Fibroblast of skin of left biceps (primary cell): ENCODE results near the gene CACHD1.

Experiments
- DNase-seq, 2 experiments: peaks; one replicate each; pipeline ENCODE4 v3.0.0-alpha.2; 2013; ENCODE audit warnings: low read depth in 2 of 2

Gene CACHD1

DNA sequence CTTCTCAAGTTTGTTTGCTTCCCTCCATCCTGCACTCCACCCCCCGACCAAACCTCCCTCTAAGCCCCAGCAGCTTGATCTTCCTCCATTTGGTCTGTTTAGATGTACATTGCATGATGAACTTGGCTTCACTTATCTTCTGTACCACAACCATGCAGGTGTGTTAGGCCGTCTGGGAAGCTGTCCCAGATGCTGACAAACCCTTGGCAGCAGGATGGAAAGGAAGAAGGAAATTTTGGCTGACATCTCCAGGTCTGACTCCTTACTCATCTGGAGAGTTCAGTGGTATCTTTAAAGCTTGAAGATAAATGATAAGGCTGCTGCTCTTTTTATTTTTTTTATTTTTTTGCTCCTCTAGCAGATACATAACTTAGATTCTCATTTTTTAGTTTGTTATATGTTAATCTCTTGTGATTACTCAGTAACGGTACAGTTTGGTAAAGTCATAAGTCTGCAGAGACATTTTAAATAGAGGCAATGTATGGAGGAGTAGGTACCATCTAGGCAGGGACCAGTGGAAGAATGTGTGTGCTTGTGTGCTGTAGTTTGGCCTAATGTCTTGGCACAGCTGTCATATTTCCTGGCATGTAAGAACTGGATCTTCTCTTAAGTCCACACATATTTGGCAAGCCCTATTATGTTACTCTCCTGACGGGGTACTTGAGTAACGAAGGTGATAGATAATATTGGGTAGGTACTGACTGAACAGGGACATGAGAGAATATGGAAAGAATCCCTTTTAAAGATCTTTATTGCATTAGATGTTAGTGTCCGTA lies 79.7 kb downstream of the CACHD1 start:
- DNase-seq = no peak

DNA sequence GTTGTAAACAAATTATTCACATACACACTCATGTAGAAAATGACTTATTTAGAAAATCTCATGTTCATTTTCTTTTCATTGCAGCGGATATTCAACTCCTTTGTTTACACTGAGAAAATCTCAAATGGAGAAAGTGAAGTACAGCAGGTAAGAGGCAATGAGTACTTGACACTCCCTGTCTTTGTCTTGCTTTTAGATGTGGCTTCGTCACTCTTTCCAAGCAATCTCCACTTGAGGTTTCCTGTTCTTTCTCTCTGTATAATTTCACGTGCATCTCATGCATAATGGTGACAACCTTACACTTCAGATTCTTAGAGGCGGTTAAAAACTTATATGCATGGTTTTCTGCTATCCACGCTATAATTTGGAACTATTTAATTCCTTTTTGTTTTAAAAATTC lies 80.6 kb downstream of the CACHD1 start:
- DNase-seq = no peak

DNA sequence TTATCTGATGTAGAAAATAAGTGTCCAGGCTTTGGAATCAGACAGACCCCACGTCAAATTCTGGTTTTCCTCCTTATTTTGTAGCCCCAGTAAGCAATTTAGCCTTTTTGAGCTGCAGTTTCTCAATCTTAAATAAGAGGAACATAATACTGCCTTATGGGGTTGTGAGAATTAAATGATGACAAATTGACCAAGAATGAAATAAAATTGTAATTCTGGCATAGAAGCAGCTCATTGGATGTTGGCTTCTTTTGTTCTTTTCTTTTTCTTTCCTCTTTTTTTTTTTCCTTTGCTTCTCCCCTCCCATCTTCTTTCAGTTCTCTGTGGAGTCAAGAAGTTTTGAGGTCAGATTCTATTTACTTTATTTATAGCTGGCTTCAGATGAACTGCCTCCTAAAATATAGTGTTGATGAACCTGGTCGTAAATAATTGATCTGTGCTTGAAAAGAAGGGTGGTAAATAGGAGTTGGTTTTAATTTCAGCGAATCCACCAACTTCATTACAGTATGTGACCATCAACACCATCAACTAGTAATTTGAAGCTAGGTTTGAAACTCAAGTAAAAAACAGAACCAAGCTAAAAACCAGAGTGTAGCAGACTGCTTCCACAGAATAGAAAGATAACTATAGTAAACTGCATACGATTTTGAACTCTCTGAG lies 81.1 kb downstream of the CACHD1 start:
- no peak for DNase-seq

GRCh38 chr1:64553285-64553684 lies 83.4 kb downstream of the CACHD1 start:
- DNase-seq = no peak

GRCh38 chr1:64555947-64556346 lies 86.0 kb downstream of the CACHD1 start:
- DNase-seq = no peak

DNA sequence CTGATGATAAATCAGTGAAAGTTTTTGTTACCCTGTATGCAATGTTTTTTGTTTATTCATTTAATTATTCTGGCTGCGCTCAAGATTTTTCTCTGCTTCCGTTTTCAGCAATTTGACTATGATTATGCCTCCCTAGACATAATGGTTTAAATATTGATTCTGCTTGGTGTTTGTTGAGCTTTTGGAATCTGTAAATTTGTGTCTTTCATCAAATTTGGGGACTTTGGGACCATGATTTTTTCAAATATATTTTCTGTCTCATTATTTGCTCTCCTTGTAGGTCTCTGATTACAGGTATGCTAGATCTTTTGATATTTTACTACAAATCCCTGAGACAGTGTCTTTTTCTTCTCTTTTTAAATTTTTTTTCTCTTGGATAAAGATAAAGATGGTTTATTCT lies 92.1 kb downstream of the CACHD1 start:
- no peak for DNase-seq

DNA sequence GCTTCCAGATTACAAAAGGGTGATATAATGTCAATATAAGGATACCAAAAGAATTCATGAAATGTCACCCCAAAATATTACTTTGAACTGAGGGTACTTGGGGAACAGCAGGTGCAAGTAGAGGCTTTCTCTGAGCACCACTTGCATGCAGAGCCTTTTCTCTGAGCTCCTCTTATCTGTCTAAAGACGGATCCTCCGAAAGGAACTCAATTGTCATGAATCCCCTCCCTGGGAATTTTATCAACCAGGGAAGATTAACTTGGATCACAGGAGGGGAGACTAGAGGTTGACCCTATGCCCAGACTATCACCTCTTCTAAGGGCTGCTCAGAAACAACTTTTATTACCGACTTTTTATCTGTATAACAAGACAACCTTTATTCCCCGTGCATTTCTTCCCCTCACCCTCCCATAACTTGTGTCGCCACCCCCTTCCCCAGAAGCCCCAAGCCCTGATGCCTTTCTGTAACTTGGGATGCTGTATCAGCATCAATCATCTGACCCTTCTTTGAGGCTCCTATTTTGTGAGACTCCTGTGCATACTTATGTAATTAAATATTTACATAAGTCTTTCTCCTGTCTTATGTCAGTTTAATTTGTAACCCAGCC lies 94.1 kb downstream of the CACHD1 start:
- DNase-seq = no peak

GRCh38 chr1:64564891-64565290 lies 95.0 kb downstream of the CACHD1 start:
- DNase-seq = no peak

DNA sequence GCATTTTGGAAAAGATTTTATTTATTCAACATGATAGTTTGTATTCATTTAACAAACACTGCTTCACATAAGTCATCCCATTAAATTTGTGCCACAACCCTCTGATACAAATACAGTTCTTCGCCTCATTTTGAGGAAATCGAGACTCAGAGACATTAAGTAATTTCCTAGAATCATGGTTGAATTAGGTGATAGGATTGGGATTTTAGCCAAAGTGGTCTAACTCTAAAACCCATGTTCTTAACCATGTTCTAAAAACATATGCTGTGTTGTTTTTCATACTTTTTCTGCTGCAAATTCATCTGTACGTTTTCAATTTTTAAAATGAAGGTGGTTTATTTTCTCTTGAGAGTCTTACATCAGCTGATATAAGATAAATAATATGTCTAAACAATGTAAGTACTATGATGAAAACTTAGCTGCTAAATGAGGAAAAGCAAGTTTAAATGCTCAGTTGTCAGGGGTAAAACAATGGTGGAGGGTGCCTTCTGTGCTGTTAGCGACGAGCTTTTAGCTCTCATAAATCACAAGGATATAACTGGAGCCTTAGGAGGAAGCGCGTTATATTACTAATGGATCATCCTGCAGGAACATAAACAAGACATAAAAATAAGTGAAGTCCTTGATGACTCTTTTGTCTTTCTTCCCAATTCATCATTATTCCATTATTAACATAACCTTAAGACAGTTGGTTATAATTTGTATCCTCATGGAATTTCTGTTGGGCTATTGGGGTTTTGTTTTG lies 97.7 kb downstream of the CACHD1 start:
- DNase-seq = no peak

DNA sequence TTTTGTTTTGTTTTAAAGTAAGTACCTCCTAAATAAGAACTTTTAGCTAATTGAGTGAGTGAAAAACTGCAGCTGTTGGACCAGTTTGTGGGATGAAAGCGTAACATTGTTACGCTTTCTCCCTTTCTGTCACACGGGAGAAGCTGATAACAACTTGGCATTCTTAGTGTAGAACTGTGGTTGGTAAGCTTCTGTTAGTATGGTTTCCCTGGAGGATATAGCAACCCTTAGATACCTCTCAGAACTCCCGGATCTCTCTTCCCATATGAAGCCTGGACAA lies 98.2 kb downstream of the CACHD1 start:
- no peak for DNase-seq

DNA sequence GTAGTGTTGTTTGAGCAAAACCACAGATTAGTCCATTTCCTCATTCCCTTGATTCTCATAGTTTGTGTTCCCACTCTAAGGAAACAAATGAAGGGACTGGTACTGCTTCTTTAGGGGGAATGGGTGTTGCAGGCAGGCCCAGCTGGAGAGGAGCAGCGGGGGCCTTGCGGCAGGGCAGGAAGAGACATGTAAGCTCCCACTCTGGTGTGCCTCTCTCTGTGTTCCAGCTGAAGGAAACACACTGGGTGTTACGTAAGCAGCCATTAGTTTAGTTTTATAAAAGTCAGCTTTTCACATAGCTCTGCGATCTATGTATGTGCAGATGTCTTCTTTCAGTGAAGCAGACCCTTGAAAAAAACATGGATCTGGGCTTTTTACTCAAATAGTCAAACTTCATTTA lies 99.5 kb downstream of the CACHD1 start:
- DNase-seq = no peak

GRCh38 chr1:64570267-64570855 lies 100.4 kb downstream of the CACHD1 start:
- no peak for DNase-seq

DNA sequence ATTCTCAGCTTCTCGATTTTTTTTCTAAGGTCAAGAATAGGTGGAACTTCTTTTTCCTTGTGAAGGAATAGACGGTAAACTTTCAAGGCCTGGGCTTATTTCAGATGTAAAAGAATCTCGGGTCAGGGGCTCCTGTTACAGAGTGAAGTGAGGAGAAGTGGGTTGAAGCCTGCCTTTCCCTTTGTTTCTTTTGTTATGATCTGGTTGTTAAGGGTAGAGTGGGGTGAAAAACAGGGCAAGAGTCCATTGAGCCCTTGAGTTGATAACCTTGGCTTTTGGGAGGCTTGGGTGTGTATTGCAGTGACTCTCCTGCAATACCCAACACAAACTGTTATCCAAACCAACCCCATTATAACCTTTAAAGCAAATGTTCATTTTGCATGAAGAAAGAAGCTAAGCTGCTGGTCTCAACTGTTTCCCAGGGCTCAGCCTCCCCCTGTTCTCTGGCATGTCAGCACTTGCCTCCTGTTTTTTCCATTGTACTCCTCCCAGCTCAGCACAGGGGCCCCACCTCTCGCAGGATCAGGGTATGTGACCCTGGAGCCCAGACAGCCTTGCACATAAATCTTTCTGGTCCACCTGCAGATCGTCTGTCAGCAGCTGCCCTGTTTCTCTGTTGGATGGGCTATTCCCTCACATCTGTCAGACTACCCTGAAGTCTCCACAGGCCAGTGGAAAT lies 102.4 kb downstream of the CACHD1 start:
- no peak for DNase-seq

- no peak for DNase-seq
Observed at GRCh38 chr1:64574301-64574700, 104.4 kb downstream of the CACHD1 start.

GRCh38 chr1:64575881-64576676 lies 106.2 kb downstream of the CACHD1 start:
- no peak for DNase-seq

DNA sequence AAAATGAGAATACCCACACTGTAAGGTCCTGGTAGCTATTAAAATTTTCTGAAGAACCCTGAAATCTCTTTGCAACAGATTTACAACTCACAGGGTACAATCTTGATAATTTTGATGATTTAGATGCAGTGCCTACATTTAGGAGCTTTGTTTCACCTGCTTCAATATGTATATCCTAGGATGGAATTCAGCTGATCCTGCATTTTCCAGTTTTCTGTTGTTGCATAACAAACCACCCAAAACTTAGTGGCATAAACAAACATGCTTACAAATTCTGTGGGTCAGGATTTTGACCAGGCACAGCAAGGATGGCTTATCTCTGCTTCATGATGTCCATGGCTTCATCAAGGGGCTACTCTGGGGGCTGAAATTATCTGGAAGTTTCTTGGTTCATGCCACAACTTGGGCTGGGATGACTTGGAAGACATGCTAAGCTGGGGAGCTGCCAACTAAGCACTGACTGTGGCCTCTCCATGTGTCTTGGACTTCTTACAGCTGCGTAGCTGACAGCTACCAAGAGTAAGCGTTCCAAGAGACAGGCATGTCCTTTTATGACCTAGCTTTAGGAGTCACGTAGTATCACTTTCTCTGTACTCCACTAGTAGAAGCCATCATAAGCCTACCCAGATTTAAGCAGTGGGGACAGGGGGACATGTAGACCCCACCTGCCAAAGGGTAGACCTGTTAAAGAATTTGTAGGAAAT lies 108.5 kb downstream of the CACHD1 start:
- DNase-seq = no peak

DNA sequence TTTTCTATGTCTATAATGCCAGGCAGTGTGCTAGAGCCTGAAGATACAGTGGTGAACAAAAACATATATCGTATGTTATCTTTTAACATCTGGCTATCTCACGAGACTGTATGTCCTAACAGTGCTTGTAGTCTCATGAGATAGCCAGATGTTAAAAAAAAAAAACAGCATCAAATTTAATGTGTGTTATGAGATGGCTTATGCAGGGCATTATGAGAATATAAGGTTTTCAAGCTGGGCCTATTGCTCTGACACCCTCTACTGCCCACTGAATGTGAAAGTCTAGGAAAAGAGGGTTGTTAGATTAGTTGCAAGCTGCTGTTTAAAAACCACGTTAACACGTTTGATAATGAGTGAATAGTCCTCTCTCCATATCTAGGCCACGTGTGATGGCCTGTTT lies 109.8 kb downstream of the CACHD1 start:
- DNase-seq = no peak

- DNase-seq = no peak
Observed at GRCh38 chr1:64581135-64581842, 111.4 kb downstream of the CACHD1 start.

DNA sequence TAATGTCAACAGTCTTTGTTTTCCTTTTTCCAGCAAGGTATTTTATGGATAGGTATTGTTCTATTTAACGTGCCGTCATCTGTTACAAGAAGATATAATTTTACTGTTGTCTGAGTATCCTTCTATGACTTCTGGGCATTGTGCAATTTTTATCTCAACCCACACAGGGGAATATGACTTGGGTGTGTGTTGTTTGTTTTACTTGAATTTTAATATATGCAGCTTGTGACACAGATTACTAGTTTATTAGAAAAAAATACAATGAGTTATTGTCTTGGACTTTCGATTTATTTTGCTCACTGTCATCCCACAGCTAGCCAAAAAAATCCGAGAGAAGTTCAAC lies 111.9 kb downstream of the CACHD1 start:
- DNase-seq = no peak

DNA sequence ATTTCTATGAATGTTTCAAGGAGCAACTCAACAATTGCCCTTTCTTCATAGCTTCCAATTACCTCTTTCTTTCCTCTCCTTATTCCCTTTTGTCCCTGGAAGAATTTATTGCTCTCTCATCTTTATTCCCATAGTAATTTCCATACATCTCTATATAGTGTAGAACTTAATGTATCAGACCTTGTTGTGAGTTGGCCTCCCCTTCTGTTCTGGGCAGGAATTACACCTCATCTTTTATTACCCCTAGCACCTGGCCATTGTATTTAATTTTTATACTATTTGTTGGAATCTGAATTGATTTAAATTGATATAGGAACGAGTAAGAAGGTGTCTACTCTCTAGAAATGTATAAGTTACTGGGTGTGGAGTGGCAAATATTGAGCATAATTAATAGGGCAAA lies 114.5 kb downstream of the CACHD1 start:
- no peak for DNase-seq
